HG02642 (cell line): ENCODE data around the gene PCDH10.

ENCODE experiments used
- ATAC-seq: cut with Tn5 transposase; IDR thresholded peaks from one replicate; pipeline ENCODE4 v1.9.1; 2021; ENCODE audit warnings: mild to moderate bottlenecking; ENCODE audit not compliant: unreplicated experiment, poor library complexity

The PCDH10 gene, protein sequence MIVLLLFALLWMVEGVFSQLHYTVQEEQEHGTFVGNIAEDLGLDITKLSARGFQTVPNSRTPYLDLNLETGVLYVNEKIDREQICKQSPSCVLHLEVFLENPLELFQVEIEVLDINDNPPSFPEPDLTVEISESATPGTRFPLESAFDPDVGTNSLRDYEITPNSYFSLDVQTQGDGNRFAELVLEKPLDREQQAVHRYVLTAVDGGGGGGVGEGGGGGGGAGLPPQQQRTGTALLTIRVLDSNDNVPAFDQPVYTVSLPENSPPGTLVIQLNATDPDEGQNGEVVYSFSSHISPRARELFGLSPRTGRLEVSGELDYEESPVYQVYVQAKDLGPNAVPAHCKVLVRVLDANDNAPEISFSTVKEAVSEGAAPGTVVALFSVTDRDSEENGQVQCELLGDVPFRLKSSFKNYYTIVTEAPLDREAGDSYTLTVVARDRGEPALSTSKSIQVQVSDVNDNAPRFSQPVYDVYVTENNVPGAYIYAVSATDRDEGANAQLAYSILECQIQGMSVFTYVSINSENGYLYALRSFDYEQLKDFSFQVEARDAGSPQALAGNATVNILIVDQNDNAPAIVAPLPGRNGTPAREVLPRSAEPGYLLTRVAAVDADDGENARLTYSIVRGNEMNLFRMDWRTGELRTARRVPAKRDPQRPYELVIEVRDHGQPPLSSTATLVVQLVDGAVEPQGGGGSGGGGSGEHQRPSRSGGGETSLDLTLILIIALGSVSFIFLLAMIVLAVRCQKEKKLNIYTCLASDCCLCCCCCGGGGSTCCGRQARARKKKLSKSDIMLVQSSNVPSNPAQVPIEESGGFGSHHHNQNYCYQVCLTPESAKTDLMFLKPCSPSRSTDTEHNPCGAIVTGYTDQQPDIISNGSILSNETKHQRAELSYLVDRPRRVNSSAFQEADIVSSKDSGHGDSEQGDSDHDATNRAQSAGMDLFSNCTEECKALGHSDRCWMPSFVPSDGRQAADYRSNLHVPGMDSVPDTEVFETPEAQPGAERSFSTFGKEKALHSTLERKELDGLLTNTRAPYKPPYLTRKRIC

DNA sequence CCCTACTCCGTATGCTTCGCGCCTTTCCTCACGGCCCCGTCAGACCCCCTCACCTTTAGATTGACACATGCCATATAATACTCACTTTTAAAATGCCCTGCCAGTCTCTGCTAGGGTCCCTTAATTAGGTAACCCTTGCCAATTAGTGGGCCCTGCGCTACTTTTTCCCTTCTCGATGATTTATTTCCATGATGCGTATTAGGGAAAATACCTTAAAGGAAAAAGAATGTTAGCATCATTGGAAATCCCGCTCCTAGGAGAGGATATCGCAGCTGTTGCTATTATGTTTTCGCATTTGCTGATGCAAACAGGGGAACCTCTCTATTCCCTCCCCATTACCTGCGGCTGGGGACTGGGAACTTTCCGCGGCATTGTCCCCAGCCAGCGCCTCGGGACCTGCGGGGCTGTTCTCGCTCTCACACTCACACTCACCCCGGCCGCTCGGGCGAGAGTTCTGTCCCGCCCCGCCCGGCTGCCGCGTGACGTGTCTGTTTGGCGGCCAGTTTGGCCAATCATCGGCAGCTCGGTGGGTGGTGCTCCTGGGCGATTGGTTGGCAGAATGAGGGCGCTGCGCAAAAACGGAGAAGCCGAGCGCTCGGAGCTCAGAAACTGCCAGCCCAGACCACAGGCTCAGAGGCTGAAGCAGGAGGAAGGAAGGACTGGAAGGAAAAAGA lies at the start of gene PCDH10:
PCDH10 (plus strand) TSS at position 605 of the 674 bp plus-strand sequence. CDS start 847 bp downstream, outside the sequence.
- ATAC-seq: peak; percentile 92

GRCh38 chr4:133102043-133102442 lies 47.1 kb upstream of the PCDH10 start:
- no peak for ATAC-seq

DNA sequence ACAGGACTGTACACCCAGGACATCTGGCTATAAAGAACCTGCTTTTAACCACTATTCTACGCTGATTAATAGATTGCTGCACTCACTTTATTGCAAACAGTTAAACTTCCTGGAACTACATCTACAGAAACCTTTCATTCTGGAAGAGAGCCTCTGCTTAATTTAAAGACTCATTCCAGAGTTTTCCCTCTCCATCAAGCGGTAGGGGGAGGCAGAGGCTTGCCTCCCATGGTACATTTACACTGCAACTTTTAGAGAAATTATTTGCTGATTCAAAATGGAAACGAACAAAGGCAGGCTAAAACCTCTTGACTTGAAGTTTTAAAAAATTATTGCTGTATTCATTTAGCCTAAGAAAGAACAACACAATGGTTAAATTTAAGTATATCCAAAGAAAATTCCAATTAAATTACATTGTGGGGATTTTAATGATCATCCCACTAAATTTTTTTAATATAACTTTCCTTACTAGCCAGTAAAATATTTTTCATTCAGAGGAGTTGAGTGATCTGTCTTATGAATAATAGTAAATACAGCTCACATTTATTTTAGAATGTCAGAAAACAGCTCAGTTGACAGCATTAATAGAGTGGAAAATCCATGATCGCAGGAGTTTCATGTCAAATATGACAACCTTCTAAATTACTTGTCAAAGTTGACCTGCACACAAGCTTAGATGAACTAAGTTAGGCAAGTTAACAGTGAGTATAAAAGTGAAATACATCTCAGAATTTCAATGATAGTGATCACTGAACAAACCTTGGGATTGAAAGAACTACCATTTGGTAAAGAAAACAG lies 46.3 kb upstream of the PCDH10 start:
- no peak for ATAC-seq

GRCh38 chr4:133112641-133113040 lies 36.5 kb upstream of the PCDH10 start:
- ATAC-seq: no peak

DNA sequence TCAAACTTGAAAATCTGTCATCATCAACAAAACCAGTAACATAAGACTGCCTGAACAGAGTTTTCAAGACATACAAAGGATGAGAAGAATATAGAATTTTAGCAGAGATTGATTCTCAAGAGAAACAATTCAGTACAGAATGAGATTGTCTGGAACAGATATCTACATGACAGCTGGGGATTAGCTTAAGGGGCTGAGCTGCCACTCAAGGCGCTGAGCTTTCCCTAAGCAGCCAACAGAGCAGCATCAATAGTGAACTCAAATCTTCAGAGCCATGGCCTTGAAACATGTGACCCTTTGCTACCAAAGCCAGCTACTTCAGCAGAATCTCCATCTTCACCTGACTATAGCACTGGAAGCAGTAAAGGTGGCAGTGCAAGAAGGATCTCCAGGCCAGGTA lies 24.3 kb upstream of the PCDH10 start:
- ATAC-seq: no peak

GRCh38 chr4:133127500-133127899 lies 21.6 kb upstream of the PCDH10 start:
- ATAC-seq: no peak

GRCh38 chr4:133129237-133129636 lies 19.9 kb upstream of the PCDH10 start:
- no peak for ATAC-seq

DNA sequence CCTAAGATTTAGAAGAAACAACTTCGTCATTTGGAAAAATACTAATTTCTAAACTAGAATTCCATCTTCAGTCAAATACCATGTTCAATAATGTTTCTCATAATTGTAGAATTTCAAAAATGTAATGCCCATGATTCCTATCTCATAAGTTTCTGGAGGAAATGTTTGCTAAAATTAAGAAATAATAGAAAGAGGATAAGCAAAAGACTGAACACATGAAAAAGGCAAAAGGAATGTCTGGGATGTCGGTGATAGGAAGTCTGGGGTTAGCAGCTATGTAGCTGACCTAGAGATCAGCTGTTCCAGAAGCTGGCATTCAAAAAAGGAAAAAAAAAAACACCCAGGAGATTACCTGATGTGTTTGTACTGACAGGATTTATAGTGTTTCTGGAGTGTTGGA lies 18.9 kb upstream of the PCDH10 start:
- ATAC-seq: no peak

GRCh38 chr4:133131829-133132460 lies 17.1 kb upstream of the PCDH10 start:
- no peak for ATAC-seq

DNA sequence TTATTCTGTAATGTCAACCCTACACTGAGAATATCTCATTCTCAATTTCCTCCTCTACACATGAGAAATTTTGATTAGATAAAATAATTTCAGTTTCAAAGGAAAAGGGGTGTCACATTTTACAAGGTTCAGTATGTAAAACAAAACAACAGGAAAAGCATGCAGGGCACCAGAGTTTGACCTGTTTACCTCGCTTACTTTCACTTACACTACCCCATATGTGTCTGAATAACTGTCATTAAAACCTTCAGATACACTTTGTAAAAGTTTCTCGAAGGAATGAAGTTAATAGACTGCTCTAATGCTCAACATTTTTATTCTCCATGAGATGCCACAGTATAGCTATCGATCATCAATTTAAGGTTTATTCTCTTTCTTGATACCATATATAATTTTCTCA lies 12.3 kb upstream of the PCDH10 start:
- ATAC-seq: no peak

- no peak for ATAC-seq
Measured at GRCh38 chr4:133137571-133137970, 11.5 kb upstream of the PCDH10 start.

- ATAC-seq: no peak
Measured at GRCh38 chr4:133143775-133144430, 5.2 kb upstream of the PCDH10 start.

GRCh38 chr4:133145241-133145640 lies 3.9 kb upstream of the PCDH10 start:
- ATAC-seq: no peak

DNA sequence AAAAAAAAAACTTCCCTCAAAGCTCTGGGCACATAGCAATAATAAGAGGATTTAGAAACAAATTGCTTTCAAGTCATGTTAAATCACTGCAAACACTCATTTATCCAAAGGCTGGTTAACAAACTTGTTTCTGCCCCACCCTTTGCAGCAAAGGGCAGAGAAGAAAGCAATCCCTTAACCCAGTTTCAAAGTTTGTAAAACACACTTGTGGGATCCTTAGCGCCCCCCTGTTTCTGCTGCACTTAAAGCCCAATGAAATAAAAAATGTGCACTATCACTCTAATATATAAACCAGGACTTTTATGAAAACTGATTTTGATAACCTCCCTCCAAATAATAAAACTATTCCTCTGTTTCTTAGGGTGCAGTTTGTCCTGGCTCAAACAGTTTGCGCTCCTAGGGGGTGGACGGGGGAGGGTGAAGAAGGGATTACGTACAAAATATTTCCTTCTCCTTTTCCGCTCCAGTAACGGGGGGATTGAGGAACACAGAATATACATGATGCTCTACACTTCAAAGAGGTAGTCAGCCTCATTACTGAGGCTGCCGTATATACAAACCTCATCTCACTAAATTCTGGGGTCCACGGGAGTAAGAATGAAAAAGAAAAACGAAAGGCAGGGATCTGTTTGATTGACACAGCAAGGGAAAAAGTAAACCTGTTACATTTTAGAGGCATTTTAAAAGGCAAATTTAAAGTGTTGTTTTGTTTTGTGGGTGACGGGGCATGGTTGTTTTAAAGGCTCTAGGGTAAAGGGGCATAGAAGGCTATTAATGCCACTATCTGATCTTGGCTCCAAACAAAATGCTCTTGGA lies 3.1 kb upstream of the PCDH10 start:
- ATAC-seq: no peak

- peak; percentile 51 for ATAC-seq
Measured at GRCh38 chr4:133146574-133147241, 2.4 kb upstream of the PCDH10 start.

DNA sequence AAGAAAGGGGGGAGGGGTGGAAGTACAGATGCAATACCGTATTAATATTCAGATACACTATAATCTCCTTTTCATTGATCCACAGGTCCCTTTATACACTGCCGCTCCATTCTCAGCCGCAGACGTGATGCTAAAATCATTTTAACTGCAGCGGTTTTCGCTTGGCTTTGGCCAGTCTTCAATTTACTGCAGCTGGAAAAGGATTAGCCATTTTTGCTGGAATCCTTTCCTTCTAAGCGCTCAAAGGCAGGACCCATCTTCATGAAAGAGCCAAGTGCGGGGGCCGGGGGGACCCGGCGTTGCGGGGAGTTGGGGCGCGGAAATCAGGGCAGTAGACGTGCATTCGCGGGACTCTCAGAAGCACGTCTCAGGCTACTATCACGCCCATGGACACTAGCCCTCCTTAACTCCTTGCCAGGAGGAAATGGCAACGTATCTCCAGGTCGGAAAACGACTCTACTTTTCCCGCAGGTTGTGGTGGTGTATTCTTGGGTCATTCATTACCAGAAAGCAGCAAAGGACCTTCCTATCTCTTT lies 1.7 kb upstream of the PCDH10 start:
- ATAC-seq: no peak
